Epithelial cell of proximal tubule (primary cell): ENCODE measurements around the gene MYO18B. TPM values are rescaled to one million over a fixed set of nuclear protein-coding genes. Genes with fewer than 3 reads are reported as not detected.

ENCODE experiments used
- DNase-seq: peaks from one replicate; pipeline ENCODE4 v3.0.0-alpha.2; 2011; ENCODE audit warnings: low read depth
- H3K4me3 ChIP-seq: 2 replicates; pipeline ENCODE4 v1.5.1; 2011; ENCODE audit warnings: low read depth, mild to moderate bottlenecking, low read length
- total RNA-seq: library from RNA; depleted of rRNA; stranded (reverse); fragments of >200 nt; gene quantifications from 2 replicates; pipeline ENCODE4 v1.2.3, GENCODE V29; 2015
- TF ChIP-seq, protein P1 (sequence below): conservative IDR thresholded peaks from 2 replicates; pipeline ENCODE4 v1.5.1; 2012; ENCODE audit warnings: low read depth, mild to moderate bottlenecking, low read length

The MYO18B gene
- total RNA-seq, 1 donor from 2014 or later = not detected

DNA sequence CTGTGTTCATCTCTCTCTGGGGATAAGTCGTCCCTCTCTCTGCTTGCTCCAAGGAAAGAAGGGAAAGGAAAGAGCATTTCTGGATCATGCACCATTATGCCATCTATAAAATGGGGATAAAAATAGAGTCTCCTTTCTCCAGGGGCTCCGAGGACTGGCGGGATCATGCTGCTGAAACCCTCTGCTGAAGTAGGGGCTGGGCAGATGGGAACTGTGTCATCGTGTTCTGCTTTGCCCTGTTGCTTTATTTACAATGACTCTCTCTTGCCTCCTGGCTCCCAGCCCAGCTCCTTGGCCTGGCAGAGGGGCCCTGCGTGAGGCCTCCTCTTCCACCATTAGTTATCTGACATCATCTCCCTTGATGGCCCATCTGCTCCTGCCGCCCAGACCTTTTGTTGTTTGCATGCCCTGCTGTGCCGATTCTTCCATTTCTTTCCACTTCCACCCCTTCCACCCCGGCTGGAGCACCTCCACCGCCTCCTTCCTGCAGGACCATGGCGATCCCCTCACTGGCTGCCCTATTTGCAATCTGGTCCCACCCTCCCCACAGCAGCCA, 200.9 kb downstream of the MYO18B start:
- no peak for DNase-seq
- TF ChIP-seq, protein P1, sequence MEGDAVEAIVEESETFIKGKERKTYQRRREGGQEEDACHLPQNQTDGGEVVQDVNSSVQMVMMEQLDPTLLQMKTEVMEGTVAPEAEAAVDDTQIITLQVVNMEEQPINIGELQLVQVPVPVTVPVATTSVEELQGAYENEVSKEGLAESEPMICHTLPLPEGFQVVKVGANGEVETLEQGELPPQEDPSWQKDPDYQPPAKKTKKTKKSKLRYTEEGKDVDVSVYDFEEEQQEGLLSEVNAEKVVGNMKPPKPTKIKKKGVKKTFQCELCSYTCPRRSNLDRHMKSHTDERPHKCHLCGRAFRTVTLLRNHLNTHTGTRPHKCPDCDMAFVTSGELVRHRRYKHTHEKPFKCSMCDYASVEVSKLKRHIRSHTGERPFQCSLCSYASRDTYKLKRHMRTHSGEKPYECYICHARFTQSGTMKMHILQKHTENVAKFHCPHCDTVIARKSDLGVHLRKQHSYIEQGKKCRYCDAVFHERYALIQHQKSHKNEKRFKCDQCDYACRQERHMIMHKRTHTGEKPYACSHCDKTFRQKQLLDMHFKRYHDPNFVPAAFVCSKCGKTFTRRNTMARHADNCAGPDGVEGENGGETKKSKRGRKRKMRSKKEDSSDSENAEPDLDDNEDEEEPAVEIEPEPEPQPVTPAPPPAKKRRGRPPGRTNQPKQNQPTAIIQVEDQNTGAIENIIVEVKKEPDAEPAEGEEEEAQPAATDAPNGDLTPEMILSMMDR = no peak

DNA sequence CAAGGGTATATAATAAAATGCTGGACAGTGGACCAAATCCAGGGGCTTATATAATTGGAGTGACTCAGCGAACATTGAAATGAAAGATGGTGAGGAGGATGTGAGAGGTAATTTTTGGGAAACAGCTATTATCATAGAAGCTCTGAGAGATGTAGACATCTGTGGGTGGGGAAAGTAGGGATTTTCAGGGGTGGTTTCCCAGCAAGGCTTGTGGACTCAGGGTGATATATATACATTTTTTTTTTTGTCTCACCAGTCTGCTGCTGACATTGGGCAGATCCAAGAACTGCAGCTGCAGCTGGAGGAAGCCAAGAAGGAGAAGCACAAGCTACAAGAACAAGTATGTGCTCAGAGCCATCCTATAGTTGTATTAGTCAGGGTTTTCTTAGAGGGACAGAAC, 208.1 kb downstream of the MYO18B start:
- TF ChIP-seq, protein P1 = no peak
- no peak overlapping the region for H3K4me3 ChIP-seq
- no peak for DNase-seq

More for the DNA sequence above, 200.9 kb downstream of the MYO18B start:
- no peak overlapping the region for H3K4me3 ChIP-seq

DNA sequence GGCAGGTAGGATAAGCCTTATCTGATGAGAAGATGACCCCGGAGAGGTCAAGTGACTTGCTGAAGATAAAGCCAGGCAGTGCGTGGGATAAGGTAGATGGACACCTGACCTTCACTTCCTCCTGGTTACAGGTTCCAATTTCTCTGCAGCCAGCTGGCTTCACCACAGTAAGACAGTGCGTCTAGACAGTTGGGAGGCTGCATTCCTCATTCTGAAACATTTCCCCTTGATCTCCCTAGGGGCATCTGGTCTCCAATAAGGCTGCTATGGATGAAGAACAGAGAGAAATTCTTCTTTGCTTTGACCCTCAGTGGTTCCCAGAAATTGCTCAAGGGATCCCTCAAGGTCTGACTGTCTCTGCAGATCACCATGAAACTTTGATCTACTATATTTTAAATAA, 211.3 kb downstream of the MYO18B start:
- no peak for DNase-seq
- H3K4me3 ChIP-seq = no peak overlapping the region
- TF ChIP-seq, protein P1 = no peak

DNA sequence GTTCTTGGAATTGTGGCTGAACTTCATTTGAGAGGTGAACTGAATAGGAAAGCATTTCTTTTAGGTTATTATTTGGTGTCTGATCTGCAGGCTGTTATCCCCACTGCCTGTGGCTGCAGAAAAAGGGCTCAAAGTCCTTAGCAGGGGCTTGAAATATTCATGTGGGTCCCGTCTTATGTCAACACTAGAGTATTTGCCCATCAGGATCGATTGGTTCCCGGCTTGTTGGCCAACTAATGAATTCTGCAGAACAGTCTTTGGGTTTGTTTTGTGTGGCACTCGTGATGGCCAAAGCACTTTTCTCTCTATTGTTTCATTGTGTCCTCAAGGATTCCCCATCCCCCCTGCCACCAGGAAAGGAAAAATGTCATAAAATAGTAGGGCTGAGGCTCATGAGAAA, 211.9 kb downstream of the MYO18B start:
- H3K4me3 ChIP-seq = no peak overlapping the region
- DNase-seq = no peak
- TF ChIP-seq, protein P1 = no peak

DNA sequence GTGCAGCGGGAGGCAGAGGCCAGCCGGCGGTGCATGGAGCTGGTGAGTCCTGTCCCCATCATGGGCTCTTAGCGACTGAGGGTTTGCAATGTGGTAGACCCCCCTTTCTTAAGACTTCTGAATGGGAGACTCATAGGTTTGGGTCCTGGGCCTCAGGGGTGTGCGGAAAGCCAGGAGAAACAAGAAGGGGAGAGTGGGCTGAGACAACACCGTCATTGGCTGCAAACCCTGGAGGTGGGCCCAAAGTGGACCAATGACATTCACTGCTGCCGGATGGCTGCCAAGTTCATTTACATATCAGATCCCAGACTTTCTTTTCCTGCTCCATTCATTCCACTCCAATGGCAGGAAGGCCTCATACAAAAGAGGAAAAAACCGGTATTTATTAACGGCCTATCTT, 213.3 kb downstream of the MYO18B start:
- H3K4me3 ChIP-seq = no peak overlapping the region
- TF ChIP-seq, protein P1 = no peak
- no peak for DNase-seq

DNA sequence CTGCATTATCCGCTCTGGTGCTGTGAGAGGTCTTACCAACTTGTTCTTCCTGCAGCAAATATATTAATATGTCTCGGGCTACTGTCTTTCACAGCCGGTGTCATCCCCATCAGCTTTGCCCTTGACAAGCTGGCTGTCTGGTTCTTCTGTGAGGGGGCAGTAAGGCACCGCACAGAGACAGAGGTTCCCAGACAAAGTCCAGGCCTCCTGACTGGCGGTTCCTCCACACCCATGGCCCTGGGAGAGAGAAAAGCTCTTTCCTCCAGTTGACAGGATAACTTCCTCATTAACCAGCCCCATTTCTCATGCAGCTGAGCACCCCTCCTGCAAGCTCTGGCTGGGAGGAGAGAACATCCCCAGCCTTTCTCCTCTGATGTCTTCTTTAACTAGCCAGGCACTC, 214.8 kb downstream of the MYO18B start:
- no peak for DNase-seq
- TF ChIP-seq, protein P1 = no peak
- H3K4me3 ChIP-seq = no peak overlapping the region
